RWPE2 (cell line): ENCODE measurements around the gene FMR1.

Source experiments
- ATAC-seq: fragments of 200-7000 bp; cut with Tn5 transposase; 3 replicates; pipeline ENCODE4 v1.9.1; 2021; ENCODE audit warnings: low read depth
- DNase-seq: peaks from one replicate; pipeline ENCODE4 v3.0.0-alpha.2; 2020; ENCODE audit warnings: low spot score
- H3K27ac ChIP-seq: fragments of 450-650 bp; 2 replicates; pipeline ENCODE4 v1.5.1; 2017; ENCODE audit warnings: mild to moderate bottlenecking; ENCODE audit not compliant: poor library complexity, severe bottlenecking
- H3K27me3 ChIP-seq: fragments of 250-450 bp; sonication (Bioruptor Pico); 2 replicates; pipeline ENCODE4 v1.5.1; 2021; ENCODE audit warnings: mild to moderate bottlenecking, moderate library complexity; ENCODE audit not compliant: insufficient read depth, poor library complexity, severe bottlenecking
- H3K36me3 ChIP-seq: fragments of 250-450 bp; sonication (Bioruptor Pico); 2 replicates; pipeline ENCODE4 v1.5.1; 2020; ENCODE audit warnings: low read depth, mild to moderate bottlenecking, moderate library complexity
- H3K4me1 ChIP-seq: fragments of 250-450 bp; sonication (Bioruptor Pico); 2 replicates; pipeline ENCODE4 v1.5.1; 2021; ENCODE audit warnings: mild to moderate bottlenecking, moderate library complexity; ENCODE audit not compliant: insufficient read depth, poor library complexity, severe bottlenecking
- H3K4me3 ChIP-seq: fragments of 250-450 bp; sonication (Bioruptor Pico); 2 replicates; pipeline ENCODE4 v1.5.1; 2021; ENCODE audit warnings: mild to moderate bottlenecking, moderate library complexity; ENCODE audit not compliant: severe bottlenecking
- H3K9me3 ChIP-seq: fragments of 250-450 bp; sonication (Bioruptor Pico); 2 replicates; pipeline ENCODE4 v1.5.1; 2021; ENCODE audit warnings: mild to moderate bottlenecking, moderate library complexity; ENCODE audit not compliant: severe bottlenecking
- TF ChIP-seq, protein P1 (sequence below): fragments of 450-650 bp; IDR thresholded peaks from one replicate; pipeline ENCODE4 v1.5.1; 2017; ENCODE audit warnings: mild to moderate bottlenecking, moderate library complexity; ENCODE audit not compliant: poor library complexity, severe bottlenecking

Gene FMR1

DNA sequence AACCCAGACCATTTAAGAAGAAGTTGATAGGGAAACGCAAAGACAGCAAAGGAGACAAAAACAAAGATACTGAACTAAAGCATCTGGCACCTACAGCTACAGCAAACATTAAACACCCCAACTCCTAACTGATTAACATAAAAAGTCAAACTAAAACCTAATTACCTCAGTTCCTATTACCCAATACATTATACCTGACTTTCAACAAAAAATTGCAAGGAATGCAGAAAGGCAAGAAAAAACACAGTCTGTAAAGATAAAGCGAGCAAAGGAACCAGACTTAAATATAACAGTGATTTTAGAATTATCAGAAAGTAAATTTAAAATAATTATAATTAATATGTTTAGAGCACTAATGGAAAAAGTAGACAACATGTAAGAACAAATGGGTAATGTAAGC, 9.4 kb upstream of the FMR1 start:
- Histone ChIP-seq H3K4me1 (no peaks in the 10 kb centered on the region), H3K27me3 (no peaks in the 10 kb centered on the region), H3K9me3 (no peaks in the 10 kb centered on the region), H3K4me3 (no peak overlapping the region), H3K27ac (no peak overlapping the region), H3K36me3 (no peaks in the 10 kb centered on the region)
- no peak for DNase-seq
- ATAC-seq = no peak
- TF ChIP-seq, protein P1, sequence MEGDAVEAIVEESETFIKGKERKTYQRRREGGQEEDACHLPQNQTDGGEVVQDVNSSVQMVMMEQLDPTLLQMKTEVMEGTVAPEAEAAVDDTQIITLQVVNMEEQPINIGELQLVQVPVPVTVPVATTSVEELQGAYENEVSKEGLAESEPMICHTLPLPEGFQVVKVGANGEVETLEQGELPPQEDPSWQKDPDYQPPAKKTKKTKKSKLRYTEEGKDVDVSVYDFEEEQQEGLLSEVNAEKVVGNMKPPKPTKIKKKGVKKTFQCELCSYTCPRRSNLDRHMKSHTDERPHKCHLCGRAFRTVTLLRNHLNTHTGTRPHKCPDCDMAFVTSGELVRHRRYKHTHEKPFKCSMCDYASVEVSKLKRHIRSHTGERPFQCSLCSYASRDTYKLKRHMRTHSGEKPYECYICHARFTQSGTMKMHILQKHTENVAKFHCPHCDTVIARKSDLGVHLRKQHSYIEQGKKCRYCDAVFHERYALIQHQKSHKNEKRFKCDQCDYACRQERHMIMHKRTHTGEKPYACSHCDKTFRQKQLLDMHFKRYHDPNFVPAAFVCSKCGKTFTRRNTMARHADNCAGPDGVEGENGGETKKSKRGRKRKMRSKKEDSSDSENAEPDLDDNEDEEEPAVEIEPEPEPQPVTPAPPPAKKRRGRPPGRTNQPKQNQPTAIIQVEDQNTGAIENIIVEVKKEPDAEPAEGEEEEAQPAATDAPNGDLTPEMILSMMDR = no peak

DNA sequence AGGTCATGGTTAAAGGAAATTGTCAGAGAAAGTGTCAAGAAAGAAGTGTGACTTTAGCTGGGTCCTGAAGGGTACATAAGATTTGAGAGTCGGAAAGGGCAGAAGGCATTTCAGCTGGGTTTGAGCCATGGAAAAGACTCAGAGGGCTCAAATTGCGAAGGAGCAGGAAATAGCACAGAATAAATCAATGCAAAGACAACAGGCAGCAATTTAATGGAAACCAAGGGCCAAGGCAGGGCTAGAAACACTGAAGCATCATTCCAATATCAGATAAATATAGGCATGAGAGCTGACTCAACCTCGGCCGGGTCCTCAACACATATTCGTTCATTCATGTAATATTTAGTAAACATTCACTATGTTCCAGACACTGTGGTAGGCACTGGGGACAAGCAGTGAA, 3.6 kb upstream of the FMR1 start:
- H3K4me1 ChIP-seq = no peaks in the 10 kb centered on the region
- no peak for ATAC-seq
- H3K36me3 ChIP-seq = no peaks in the 10 kb centered on the region
- H3K27me3 ChIP-seq = no peaks in the 10 kb centered on the region
- no peak overlapping the region for H3K27ac ChIP-seq
- TF ChIP-seq, protein P1 = no peak
- no peaks in the 10 kb centered on the region for H3K9me3 ChIP-seq
- no peak overlapping the region for H3K4me3 ChIP-seq
- DNase-seq = no peak

DNA sequence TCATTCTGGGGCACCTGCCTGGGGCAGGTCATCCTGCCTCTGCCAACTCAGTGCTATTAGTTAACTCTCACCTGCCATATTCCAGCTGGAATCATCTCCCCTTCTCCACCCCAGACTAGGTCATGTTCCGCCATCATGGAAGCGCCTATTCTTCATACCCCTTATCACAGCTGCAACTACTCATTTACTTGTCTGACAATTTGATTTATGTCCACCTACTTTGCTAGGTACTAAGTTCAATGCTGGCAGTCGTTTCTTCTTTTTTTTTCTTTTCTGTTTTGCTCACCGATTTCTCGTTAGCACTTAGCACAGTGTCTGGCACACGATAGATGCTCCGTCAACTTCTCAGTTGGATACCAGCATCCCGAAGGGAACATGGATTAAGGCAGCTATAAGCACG, 1.1 kb upstream of the FMR1 start:
- no peaks in the 10 kb centered on the region for H3K27me3 ChIP-seq
- H3K9me3 ChIP-seq = no peaks in the 10 kb centered on the region
- no peak overlapping the region for H3K4me3 ChIP-seq
- peaks cover 8% of the 10 kb centered on the region for H3K4me1 ChIP-seq
- no peak overlapping the region for H3K27ac ChIP-seq
- no peaks in the 10 kb centered on the region for H3K36me3 ChIP-seq
- ATAC-seq (no peak), DNase-seq (no peak)
- TF ChIP-seq, protein P1 = no peak

DNA sequence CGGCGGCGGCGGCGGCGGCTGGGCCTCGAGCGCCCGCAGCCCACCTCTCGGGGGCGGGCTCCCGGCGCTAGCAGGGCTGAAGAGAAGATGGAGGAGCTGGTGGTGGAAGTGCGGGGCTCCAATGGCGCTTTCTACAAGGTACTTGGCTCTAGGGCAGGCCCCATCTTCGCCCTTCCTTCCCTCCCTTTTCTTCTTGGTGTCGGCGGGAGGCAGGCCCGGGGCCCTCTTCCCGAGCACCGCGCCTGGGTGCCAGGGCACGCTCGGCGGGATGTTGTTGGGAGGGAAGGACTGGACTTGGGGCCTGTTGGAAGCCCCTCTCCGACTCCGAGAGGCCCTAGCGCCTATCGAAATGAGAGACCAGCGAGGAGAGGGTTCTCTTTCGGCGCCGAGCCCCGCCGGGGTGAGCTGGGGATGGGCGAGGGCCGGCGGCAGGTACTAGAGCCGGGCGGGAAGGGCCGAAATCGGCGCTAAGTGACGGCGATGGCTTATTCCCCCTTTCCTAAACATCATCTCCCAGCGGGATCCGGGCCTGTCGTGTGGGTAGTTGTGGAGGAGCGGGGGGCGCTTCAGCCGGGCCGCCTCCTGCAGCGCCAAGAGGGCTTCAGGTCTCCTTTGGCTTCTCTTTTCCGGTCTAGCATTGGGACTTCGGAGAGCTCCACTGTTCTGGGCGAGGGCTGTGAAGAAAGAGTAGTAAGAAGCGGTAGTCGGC, 528 bp downstream of the FMR1 start:
- ATAC-seq (peak; percentile 53), DNase-seq (no peak)

DNA sequence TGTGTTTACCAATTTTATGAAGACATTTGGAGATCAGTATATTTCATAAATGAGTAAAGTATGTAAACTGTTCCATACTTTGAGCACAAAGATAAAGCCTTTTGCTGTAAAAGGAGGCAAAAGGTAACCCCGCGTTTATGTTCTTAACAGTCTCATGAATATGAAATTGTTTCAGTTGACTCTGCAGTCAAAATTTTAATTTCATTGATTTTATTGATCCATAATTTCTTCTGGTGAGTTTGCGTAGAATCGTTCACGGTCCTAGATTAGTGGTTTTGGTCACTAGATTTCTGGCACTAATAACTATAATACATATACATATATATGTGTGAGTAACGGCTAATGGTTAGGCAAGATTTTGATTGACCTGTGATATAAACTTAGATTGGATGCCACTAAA, 1.9 kb downstream of the FMR1 start:
- no peak for DNase-seq
- TF ChIP-seq, protein P1 = no peak
- H3K4me3 ChIP-seq = peak overlapping the region; percentile 76
- no peaks in the 10 kb centered on the region for H3K9me3 ChIP-seq
- H3K4me1 ChIP-seq = peaks cover 8% of the 10 kb centered on the region
- H3K36me3 ChIP-seq = no peaks in the 10 kb centered on the region
- no peak overlapping the region for H3K27ac ChIP-seq
- no peaks in the 10 kb centered on the region for H3K27me3 ChIP-seq
- no peak for ATAC-seq

More for the DNA sequence above, 528 bp downstream of the FMR1 start:
- Histone ChIP-seq H3K9me3 (no peaks in the 10 kb centered on the region), H3K4me3 (peak overlapping the region; percentile 76), H3K27ac (peak overlapping the region; percentile 58), H3K4me1 (peaks cover 8% of the 10 kb centered on the region), H3K27me3 (no peaks in the 10 kb centered on the region), H3K36me3 (no peaks in the 10 kb centered on the region)
- TF ChIP-seq, protein P1 = no peak
